22Rv1 (cell line): ENCODE data around the gene KHK.

ENCODE experiments used
- ZFX ChIP-seq: fragments of 450-650 bp; IDR thresholded peaks from 2 replicates; pipeline ENCODE4 v1.6.1; 2017; ENCODE audit warnings: antibody characterized with exemption, borderline replicate concordance
- TF ChIP-seq, protein P1 (sequence below): fragments of 450-650 bp; IDR thresholded peaks from 2 replicates; pipeline ENCODE4 v1.5.1; 2017; ENCODE audit warnings: mild to moderate bottlenecking

DNA sequence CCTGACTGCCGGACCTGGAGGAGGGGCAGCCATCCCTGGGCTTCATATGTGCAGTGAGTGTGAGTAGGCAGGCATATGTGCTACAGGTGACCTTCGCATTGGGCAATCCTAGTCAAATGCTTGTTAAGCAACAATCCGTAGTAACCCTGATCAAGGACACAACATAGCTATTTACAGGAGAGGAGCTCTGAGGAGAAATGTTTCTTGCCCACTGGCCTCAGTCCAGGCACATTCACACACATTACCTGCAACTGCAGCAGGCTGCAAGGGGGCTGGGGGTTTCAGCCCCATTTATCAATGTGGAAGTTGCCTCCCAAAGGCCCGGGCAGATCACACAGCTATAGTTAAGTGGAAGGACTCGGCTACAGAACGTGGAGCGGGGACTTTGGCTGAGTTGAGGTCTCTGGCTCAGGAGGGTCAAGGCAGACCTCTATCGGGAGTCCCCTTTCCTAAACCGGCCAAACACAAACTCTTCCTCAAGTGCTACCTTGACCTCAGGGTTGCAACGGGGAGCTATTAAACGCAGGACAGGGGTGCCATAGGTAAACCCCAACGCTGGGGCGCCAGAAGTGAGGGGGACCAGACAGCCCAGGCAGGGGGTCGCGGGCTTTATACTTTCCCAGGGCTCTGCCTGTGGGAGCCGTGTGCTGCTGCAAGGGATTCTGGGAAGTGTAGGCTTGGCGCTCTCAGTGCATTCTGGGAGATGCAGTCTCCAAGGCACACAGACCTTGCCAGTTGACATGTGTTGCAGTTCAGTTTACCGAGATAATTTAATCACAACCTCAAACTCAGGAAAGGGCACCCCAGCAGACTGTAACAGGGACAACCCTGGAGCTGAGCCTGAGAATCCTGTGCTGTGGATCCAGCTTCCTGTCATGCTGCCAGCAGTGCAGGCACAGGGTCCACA lies 9.4 kb downstream of the KHK start:
- TF ChIP-seq, protein P1, sequence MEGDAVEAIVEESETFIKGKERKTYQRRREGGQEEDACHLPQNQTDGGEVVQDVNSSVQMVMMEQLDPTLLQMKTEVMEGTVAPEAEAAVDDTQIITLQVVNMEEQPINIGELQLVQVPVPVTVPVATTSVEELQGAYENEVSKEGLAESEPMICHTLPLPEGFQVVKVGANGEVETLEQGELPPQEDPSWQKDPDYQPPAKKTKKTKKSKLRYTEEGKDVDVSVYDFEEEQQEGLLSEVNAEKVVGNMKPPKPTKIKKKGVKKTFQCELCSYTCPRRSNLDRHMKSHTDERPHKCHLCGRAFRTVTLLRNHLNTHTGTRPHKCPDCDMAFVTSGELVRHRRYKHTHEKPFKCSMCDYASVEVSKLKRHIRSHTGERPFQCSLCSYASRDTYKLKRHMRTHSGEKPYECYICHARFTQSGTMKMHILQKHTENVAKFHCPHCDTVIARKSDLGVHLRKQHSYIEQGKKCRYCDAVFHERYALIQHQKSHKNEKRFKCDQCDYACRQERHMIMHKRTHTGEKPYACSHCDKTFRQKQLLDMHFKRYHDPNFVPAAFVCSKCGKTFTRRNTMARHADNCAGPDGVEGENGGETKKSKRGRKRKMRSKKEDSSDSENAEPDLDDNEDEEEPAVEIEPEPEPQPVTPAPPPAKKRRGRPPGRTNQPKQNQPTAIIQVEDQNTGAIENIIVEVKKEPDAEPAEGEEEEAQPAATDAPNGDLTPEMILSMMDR, result no peak
- TF ChIP-seq ZFX, result no peak
